ENCODE results near the gene KDM4B.
"Not testable (repeated sequence)": the region's sequence is repeated elsewhere in the genome, so short reads cannot be mapped to it uniquely, and the experiment has no call there.

The KDM4B gene

DNA sequence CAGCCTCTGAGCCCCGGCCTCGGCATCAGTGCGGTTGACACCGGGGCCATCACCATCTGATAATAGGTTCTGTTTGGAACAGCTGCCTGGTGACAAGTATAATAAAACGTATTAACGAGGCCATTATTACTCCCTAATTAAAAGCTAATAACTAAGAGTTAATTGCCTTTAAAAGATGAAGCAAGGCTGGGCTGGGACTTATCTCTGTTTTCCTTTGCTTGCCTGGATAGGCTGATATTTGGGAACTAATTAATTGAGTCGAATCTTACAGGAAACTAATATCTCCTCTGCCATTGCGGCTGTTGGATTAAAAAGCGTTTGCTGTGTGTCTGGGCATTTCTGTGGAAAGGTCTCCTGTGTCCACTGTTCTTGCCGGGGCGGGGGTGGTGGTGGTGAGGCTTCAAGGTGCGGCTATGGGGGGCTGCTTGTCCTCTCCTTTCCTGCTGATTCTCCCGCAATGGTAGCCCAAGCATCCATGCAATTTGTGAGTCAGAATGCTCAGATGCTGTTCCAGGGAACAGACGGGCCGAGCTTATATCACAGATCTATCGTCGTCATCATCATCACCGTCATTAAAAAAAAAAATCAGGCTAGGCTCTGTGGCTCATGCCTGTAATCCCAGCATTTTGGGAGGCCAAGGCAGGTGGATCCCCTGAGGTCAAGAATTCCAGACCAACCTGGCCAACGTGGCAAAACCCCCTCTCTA lies 209.0 kb downstream of the KDM4B start:
- no peak for DNase-seq (ENCODE audit: low read depth)

DNA sequence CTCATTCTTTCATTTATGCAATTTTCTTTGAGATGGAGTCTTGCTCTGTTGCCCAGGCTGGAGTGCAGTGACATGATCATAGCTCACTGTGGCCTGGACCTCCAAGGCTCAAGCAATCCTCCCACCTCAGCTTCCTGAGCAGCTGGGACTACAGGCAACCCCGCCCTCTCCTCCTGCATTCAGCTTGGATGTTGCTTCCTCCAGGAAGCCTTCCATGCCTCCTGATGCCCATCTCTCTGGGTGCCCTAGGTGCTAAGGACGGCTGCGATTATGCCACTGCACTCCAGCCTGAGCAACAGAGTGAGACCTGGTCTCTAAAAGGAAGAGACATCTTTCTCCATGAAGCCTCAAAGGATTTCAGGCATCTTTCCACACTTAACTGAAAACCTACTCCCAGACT lies 209.9 kb downstream of the KDM4B start:
- DNase-seq (ENCODE audit: low read depth), result no peak

DNA sequence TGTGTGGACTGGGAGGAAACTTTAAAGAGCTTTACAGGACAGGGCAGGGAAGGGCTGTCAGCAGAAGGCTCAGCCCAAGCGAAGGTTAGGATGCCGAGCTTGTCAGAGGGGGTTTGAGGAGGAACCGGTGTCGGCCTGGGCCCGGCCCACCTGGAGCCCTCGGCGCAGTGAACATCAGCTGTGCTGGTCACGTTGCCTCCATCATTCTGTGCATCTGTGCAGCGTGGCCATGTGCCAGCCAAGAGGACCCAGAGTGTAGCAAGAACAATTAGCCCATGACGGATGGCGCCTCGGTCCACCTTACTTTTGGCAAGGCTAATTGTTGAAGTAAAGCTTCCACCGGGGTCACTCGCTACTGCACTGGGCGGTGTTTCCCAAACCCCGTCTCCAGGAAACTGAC lies 210.3 kb downstream of the KDM4B start:
- no peak for DNase-seq (ENCODE audit: low read depth)

DNA sequence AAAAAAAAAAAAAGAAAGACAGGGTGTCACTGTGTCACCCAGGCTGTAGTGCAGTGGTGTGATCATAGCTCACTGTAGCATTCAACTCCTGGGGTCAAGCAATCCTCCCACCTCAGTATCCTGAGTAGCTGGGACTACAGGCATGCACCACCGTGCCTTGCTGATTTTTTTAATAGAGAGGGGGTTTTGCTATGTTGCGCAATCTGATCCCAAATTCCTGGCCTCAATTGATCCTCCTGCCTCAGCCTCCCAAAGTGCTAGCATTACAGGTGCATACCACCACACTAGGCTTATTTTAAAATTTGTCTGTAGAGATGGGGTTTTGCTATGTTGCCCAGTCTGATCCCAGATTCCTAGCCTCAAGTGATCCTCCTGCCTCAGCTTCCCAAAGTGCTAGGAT lies 212.4 kb downstream of the KDM4B start:
- no peak for DNase-seq (ENCODE audit: low read depth)

DNA sequence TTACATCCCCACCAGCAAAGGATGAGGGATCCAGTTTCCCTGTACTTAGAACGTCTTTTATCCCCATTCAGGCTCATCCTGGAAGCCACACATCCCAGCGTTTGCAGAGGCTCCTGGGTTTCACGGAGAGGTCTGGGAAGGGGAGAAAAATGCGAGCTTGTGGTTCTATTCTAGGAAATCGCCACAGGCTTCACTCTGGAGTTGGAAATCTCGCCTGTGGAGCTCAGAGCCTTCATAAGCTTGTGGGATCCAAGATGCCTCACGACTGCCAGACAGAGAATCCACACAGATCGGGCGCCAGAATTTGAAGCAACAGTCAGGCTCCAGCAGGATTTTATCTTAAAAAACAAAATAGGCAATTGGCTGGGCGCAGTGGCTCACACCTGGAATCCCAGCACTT lies 213.8 kb downstream of the KDM4B start:
- no peak for DNase-seq (ENCODE audit: low read depth)

DNA sequence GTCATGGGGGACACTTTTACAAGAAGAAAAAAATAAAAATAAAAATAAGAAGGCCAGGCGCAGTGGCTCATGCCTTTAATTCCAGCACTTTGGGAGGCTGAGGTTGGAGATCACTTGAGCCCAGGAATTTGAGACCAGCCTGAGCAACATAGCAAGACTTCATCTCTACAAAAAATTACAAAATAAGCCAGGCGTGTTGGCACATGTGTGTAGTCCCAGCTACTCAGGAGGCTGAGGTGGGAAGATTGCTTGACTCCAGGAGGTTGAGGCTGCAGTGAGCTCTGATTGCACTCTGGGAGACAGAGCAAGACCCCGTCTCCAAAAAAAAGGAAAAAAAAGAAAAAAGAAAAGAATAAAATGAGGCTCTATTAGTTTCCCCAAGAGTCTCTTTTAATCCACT lies 214.7 kb downstream of the KDM4B start:
- DNase-seq (ENCODE audit: low read depth), result no peak

DNA sequence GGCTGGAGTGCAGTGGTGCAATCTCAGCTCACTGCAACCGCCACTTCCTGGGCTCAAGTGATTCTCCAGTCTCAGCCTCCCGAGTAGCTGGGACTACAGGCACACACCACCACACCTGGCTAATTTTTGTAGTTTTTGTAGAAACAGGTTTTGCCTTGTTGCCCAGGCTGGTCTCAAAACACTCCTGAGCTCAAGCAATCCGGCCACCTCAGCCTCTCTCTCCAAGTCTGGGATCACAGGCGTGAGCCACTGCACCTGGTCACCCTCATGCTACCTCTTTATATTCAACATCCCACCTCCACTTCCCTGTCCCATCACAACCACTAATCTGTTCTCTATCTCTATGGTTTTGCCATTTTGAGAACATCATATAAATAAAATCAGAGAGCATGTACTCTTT lies 216.0 kb downstream of the KDM4B start:
- no peak for DNase-seq (ENCODE audit: low read depth)

DNA sequence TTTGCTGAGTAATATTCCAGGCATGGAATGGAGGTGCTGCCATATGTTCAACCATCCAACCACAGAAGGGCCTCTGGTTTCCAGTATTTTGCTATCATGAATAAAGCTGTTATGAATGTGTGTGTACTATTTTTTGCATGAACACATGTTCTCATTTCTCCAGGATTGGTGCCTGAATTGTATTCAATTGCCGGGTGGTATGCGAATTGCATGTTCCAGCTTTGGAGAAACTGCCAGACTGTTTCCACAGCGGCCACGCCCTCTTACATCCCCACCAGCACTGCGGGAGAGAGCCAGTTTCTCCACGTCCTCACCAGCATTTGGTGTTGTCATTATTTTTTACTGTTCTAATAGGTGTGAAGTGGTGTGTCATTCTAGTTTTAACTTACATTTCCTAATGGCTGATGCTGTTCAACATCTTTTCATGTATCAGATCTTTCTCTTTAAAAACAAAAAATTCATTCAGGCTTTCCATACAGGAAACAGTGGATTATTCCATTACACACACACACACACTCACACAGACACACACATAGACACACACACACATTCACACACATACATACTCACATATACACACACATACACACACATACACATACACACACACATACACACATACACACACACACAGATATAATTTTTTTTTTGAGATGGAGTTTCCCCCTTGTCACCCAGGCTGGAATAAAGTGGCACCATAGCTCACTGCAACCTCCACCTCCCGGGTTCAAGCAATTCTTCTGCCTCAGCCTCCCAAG lies 217.6 kb downstream of the KDM4B start:
- DNase-seq (ENCODE audit: low read depth), result no peak

DNA sequence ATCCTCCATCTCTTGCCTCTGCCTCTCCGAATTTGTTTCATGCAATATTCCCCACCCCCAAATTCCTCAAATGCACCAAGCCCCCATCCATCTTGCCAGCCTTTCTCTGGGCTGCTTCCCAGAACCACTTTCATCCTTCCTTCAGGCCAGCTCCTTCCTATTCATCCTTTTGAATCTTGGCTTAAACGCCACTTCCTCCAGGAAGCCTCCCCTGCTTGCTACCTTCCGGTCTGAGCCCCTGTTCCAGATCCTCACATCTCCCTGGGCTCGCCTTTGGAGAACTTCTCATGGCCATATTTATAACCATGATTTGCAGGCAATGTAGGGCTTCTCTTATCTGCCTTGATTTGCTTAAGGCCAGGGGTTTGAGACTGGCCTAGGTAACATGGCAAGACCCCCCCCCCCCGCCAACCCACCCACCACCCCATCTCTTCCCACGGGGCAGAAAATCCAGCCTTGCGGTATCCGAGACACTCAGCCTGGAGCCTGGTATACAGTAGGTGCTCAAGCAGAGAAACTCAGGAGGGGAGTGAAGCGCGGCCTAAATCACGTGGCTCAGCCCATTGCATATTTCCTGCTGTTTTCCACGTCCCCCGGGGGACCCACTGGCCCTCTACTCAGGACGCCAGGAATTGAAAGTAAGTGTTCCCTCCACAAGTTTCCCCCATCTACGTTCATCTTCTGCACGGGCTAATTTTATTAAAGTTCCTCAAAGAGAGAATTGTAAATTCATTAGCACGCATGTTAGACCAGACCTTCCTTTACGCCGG lies 219.8 kb downstream of the KDM4B start:
- DNase-seq (ENCODE audit: low read depth), result no peak

DNA sequence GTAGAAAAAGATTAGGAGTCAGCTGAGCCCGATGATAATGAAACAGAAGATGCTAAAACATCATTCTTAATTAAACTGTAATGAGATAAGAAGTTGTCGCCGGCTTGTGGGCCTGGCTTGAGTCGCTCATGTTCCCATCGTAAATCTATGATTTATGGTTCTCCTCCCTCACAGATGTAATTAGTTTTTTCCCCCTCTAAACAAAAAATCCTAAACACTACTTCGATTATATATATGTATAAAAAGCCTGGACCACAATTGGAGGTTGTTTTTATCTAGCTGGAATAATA lies 220.3 kb downstream of the KDM4B start:
- no peak for DNase-seq (ENCODE audit: low read depth)

DNA sequence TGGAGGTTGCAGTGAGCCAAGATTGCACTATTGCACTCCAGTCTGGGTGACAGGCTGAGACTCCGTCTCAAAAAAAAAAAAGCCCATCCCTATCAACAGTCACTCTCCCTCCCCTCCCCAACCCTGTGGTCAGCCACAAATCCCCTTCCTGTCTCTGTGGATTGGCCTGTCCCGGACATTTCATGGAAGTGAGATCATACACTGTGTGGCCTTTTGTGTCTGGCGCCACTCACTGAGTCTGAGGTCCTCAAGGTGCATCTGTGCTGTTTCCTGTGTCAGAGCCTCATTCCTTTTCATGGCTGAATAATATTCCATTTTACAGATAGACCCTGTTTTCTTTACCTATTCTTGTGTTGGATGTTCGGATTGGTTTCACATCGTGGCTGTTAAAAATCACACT lies 222.2 kb downstream of the KDM4B start:
- DNase-seq (ENCODE audit: low read depth), result no peak

DNA sequence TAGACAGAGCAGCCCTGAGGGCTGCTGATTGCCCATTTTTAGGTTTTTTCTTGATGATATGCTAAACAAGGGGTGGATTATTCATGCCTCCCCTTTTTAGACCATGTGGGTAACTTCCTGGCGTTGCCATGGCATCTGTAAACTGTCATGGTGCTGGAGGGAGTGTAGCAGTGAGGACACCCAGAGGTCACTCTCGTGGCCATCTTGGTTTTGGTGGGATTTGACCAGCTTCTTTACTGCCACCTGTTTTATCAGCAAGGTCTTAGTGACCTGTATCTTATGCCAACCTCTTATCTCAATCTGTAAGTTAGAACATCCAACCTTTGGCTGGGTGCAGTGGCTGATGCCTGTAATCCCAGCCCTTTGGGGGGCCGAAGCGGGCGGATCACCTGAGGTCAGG lies 223.7 kb downstream of the KDM4B start:
- DNase-seq (ENCODE audit: low read depth), result no peak

DNA sequence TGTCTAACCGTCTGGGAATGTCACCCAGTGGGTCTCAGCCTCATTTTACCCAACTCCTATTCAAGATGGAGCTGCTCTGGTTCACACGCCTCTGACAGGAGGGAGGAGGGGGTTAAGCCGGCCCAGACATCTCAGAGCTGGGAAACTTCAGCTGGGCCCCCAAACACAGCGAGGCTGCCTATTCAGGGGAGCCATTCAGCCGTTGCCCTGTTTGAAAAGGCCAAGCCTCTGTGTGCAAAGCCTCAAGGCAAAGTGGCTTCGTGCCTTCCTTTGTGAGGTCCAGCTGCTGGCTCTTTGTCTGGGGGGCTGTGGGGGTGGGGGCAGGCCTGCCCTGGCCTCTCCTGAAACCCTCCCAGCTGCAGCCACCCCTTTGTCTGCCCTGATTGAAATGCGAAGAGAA lies 224.3 kb downstream of the KDM4B start:
- DNase-seq (ENCODE audit: low read depth), result no peak

DNA sequence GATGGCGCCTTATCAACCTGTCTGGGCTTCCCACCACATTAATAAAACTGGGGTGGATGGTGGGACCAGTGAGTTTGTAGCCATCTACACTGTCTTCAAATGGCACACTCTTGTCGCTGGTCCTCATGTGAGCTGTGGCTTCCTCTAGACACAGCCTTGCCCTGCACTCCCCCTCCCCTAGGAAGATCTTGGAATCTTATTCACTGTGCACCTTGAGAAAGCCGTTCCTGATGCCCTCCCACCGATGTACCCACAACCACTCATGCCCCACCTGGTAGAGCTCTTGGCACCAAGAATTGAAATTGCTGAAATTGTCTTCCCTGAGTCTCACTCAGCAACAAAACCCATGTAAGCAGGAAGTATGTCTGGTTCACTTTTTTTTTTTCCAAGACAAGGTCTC lies 225.7 kb downstream of the KDM4B start:
- no peak for DNase-seq (ENCODE audit: low read depth)

DNA sequence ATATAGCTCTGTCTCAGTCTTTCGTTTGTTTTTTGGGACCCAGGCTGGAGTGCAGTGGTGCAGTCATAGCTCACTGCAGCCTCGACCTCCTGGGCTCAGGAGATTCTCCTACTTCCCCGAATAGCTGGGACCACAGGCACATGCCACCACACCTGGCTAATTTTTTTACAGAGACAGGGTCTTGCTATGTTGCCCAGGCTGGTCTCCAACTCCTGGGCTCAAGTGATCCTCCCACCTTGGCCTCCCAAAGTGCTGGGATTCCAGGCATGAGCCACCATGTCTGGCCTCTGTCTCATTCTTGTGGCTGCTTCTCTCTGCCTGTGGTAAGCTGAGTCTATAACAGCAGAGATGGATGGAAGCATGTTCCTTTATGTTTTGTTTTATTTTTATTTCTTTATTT lies 226.7 kb downstream of the KDM4B start:
- DNase-seq (ENCODE audit: low read depth), result not testable (repeated sequence)

DNA sequence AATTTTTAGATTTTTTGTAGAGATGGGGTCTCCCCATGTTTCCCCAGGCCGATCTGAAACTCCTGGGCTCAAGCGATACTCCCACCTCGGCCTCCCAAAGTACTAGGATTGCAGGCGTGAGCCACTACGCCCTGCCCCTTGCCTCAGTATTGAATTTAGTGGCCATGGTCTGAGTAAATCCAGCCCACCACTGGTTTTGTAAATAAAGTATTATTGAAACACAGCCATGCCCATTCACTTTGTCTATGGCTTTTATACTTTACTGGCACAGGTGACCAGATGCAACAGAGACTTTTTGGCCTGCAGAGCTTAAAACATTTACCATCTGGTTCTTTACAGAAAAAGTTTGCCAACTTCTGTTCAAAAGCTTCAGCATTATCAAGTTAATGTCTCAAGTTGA lies 227.9 kb downstream of the KDM4B start:
- no peak for DNase-seq (ENCODE audit: low read depth)

DNA sequence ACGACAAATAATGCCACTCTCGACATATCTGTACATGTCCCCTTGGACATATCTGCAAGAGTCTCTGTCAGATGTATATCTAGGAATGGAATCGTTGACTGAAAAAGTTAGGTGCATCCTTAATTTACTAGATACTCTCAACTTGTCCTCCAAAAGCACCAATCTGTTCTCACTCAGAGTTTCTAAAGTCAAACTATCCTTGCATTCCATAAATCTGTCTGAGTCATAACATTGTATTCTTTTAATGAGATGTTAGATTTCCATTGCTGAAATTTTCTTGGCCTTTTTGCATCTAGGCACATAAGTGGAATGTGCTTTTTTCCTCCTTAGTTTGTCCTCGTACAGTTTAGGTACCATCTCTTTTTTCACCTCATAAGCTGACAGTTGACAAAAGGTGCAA lies 231.9 kb downstream of the KDM4B start:
- no peak for DNase-seq (ENCODE audit: low read depth)

DNA sequence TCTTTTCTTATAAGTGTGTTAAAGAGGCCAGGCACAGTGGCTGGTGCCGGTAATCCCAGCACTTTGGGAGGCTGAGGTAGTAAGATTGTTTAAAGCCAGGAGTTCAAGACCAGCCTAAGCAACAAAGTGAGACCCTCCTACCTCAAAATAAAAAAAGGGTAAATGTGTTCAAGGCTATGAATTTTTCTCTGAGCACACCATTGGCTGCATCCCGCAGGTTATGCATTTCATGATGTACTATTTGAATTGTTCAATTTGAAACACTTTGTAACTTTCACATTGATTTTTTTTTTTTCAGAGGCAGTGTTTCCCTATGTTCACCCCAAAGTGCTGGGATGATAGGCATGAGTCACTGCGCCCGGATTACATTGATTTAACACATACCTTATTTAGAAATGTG lies 233.6 kb downstream of the KDM4B start:
- DNase-seq (ENCODE audit: low read depth), result no peak
